Astrocyte (in vitro differentiated cells and primary cell): Measurements from ENCODE around the gene DNAH17. TPM values are rescaled to one million over a fixed set of nuclear protein-coding genes. Genes with fewer than 3 reads are reported as not detected.

Experiments
- DNase-seq: peaks from one replicate; pipeline ENCODE4 v3.0.0-alpha.2; 2010; ENCODE audit warnings: low read depth
- FAIRE-seq: peaks from 2 replicates; lab custom pipeline; 2011; peaks lifted over from hg19 to GRCh38; lab: Jason Lieb, UNC
- H2AFZ ChIP-seq: 2 replicates; pipeline ENCODE4 v1.6.0; 2012; ENCODE audit warnings: low read depth, low read length, inconsistent platforms
- H3K27ac ChIP-seq: 2 replicates; pipeline ENCODE4 v1.5.1; 2011; ENCODE audit warnings: low read depth, low read length, inconsistent platforms
- H3K27me3 ChIP-seq: 2 replicates; pipeline ENCODE4 v1.6.0; 2011; ENCODE audit warnings: low read length, inconsistent platforms; ENCODE audit not compliant: insufficient read depth
- H3K36me3 ChIP-seq: 2 replicates; pipeline ENCODE4 v1.5.1; 2011; ENCODE audit warnings: low read length, inconsistent platforms; ENCODE audit not compliant: insufficient read depth
- H3K4me1 ChIP-seq: 2 replicates; pipeline ENCODE4 v1.5.1; 2011; ENCODE audit warnings: low read length, inconsistent platforms; ENCODE audit not compliant: insufficient read depth
- H3K4me2 ChIP-seq: 2 replicates; pipeline ENCODE4 v1.6.0; 2012; ENCODE audit warnings: low read length, inconsistent platforms
- H3K4me3 ChIP-seq: 2 replicates; pipeline ENCODE4 v1.5.1; 2011; ENCODE audit warnings: low read depth, mild to moderate bottlenecking, low read length, inconsistent platforms; ENCODE audit not compliant: insufficient read depth
- H3K79me2 ChIP-seq: 2 replicates; pipeline ENCODE4 v1.6.0; 2012; ENCODE audit warnings: mild to moderate bottlenecking, low read length, inconsistent platforms; ENCODE audit not compliant: insufficient read depth
- H3K9ac ChIP-seq: 2 replicates; pipeline ENCODE4 v1.6.0; 2012; ENCODE audit warnings: mild to moderate bottlenecking, low read length, inconsistent platforms
- H3K9me3 ChIP-seq: 2 replicates; pipeline ENCODE4 v1.5.1; 2012; ENCODE audit warnings: low read depth, mild to moderate bottlenecking, low read length, inconsistent platforms; ENCODE audit not compliant: insufficient read depth
- H4K20me1 ChIP-seq: 2 replicates; pipeline ENCODE4 v1.6.0; 2012; ENCODE audit warnings: low read length, inconsistent platforms; ENCODE audit not compliant: insufficient read depth
- H3K27ac Mint-ChIP-seq: one replicate; pipeline ENCODE4 v1.8.0; 2021; ENCODE audit warnings: mild to moderate bottlenecking, mixed read lengths; ENCODE audit not compliant: unreplicated experiment
- H3K27me3 Mint-ChIP-seq: one replicate; pipeline ENCODE4 v1.8.0; 2021; ENCODE audit warnings: low read depth, mixed read lengths; ENCODE audit not compliant: unreplicated experiment
- H3K36me3 Mint-ChIP-seq: one replicate; pipeline ENCODE4 v1.8.0; 2021; ENCODE audit warnings: low read depth, mixed read lengths; ENCODE audit not compliant: unreplicated experiment
- H3K4me1 Mint-ChIP-seq: one replicate; pipeline ENCODE4 v1.8.0; 2021; ENCODE audit warnings: low read depth, mixed read lengths; ENCODE audit not compliant: unreplicated experiment
- H3K4me3 Mint-ChIP-seq: one replicate; pipeline ENCODE4 v1.8.0; 2021; ENCODE audit warnings: mild to moderate bottlenecking, moderate library complexity, mixed read lengths; ENCODE audit not compliant: unreplicated experiment
- H3K9me3 Mint-ChIP-seq: one replicate; pipeline ENCODE4 v1.8.0; 2021; ENCODE audit warnings: mild to moderate bottlenecking, mixed read lengths; ENCODE audit not compliant: unreplicated experiment
- CTCF ChIP-seq: IDR thresholded peaks from 2 replicates; pipeline ENCODE4 v1.5.1; 2011; ENCODE audit warnings: low read depth, mild to moderate bottlenecking, inconsistent platforms, low read length, moderate library complexity; ENCODE audit not compliant: insufficient read depth
- EZH2 ChIP-seq: IDR thresholded peaks from 2 replicates; pipeline ENCODE4 v1.6.1; 2012; ENCODE audit warnings: mild to moderate bottlenecking, low read length, inconsistent platforms; ENCODE audit not compliant: insufficient read depth
- total RNA-seq: library from RNA; stranded (reverse); gene quantifications from 2 replicates; pipeline ENCODE4 v1.2.1, GENCODE V29; 2021

DNAH17 gene
- total RNA-seq, 1 donor from 2014 or later = 0.14 TPM

GRCh38 chr17:78421534-78422266 is 155.5 kb downstream of the DNAH17 start:
- Histone ChIP-seq H3K4me3 (no peak overlapping the region), H3K27ac (no peak overlapping the region), H2AFZ (no peak overlapping the region), H3K4me1 (peaks cover 6% of the 10 kb centered on the region), H3K9me3 (no peaks in the 10 kb centered on the region), H3K79me2 (peaks cover 24% of the 10 kb centered on the region), H3K4me2 (no peak overlapping the region), H4K20me1 (peaks cover 54% of the 10 kb centered on the region), H3K36me3 (peaks cover 7% of the 10 kb centered on the region), H3K9ac (no peak overlapping the region), H3K27me3 (no peaks in the 10 kb centered on the region)
- H3K27me3 Mint-ChIP-seq = no peaks in the 10 kb centered on the region
- H3K4me3 Mint-ChIP-seq = no peak overlapping the region
- no peak overlapping the region for H3K27ac Mint-ChIP-seq
- peaks cover 23% of the 10 kb centered on the region for H3K4me1 Mint-ChIP-seq
- FAIRE-seq (no peak), DNase-seq (peak; percentile 38)
- TF ChIP-seq EZH2 (no peak), CTCF (peak; percentile 96)
- H3K9me3 Mint-ChIP-seq = no peaks in the 10 kb centered on the region
- peaks cover 18% of the 10 kb centered on the region for H3K36me3 Mint-ChIP-seq

- FAIRE-seq (no peak), DNase-seq (no peak)
- no peak overlapping the region for H3K27ac ChIP-seq
- no peak overlapping the region for H3K4me3 Mint-ChIP-seq
- peaks cover 12% of the 10 kb centered on the region for H3K4me1 ChIP-seq
- peaks cover 7% of the 10 kb centered on the region for H3K36me3 ChIP-seq
- no peaks in the 10 kb centered on the region for H3K27me3 Mint-ChIP-seq
- H3K9me3 Mint-ChIP-seq = no peaks in the 10 kb centered on the region
- H3K79me2 ChIP-seq = peaks cover 24% of the 10 kb centered on the region
- H3K4me1 Mint-ChIP-seq = peaks cover 29% of the 10 kb centered on the region
- H3K9ac ChIP-seq = no peak overlapping the region
- no peak for TF ChIP-seq EZH2
- H3K9me3 ChIP-seq = no peaks in the 10 kb centered on the region
- H3K4me3 ChIP-seq = no peak overlapping the region
- H2AFZ ChIP-seq = no peak overlapping the region
- no peaks in the 10 kb centered on the region for H3K27me3 ChIP-seq
- H3K27ac Mint-ChIP-seq = no peak overlapping the region
- peaks cover 17% of the 10 kb centered on the region for H3K36me3 Mint-ChIP-seq
- no peak overlapping the region for H3K4me2 ChIP-seq
- H4K20me1 ChIP-seq = peaks cover 59% of the 10 kb centered on the region
These were observed 156.1 kb downstream of the DNAH17 start for GRCh38 chr17:78421084-78421533.

- H3K4me2 ChIP-seq = no peak overlapping the region
- no peaks in the 10 kb centered on the region for H3K27me3 ChIP-seq
- Mint-ChIP-seq H3K4me1 (peaks cover 35% of the 10 kb centered on the region), H3K27me3 (no peaks in the 10 kb centered on the region), H3K4me3 (peak overlapping the region; percentile 31), H3K36me3 (peaks cover 15% of the 10 kb centered on the region), H3K27ac (peak overlapping the region; percentile 75), H3K9me3 (no peaks in the 10 kb centered on the region)
- H3K27ac ChIP-seq = no peak overlapping the region
- TF ChIP-seq EZH2 = no peak
- no peak for TF ChIP-seq CTCF
- H4K20me1 ChIP-seq = peaks cover 66% of the 10 kb centered on the region
- no peaks in the 10 kb centered on the region for H3K9me3 ChIP-seq
- no peak overlapping the region for H3K9ac ChIP-seq
- H3K79me2 ChIP-seq = peaks cover 24% of the 10 kb centered on the region
- no peak for FAIRE-seq
- H3K4me3 ChIP-seq = no peak overlapping the region
- H3K4me1 ChIP-seq = peaks cover 19% of the 10 kb centered on the region
- H3K36me3 ChIP-seq = peaks cover 7% of the 10 kb centered on the region
- H2AFZ ChIP-seq = no peak overlapping the region
- DNase-seq = no peak
These were observed 157.0 kb downstream of the DNAH17 start for GRCh38 chr17:78419970-78420815.
